PFSK-1 (cell line): ENCODE measurements around the gene SH2D5.

ENCODE experiments used
- FOXP2 ChIP-seq: optimal IDR thresholded peaks from 2 replicates; pipeline ENCODE3; 2011; ENCODE audit warnings: borderline replicate concordance, control low read depth, inconsistent platforms; ENCODE audit not compliant: insufficient read depth; ENCODE audit errors: extremely low read length, extremely low read depth
- POLR2AphosphoS5 ChIP-seq: IDR thresholded peaks from 2 replicates; pipeline ENCODE4 v1.6.1; 2012; ENCODE audit warnings: low read depth, mild to moderate bottlenecking, control low read depth, low read length, moderate library complexity
- REST ChIP-seq, 2 experiments: IDR thresholded peaks; 2 replicates each; pipeline versions ENCODE4 v1.6.1 to v1.8.0; 2011 to 2012; ENCODE audit warnings: low read depth in 2 of 2, low read length in 2 of 2, control low read depth in 1 of 2, inconsistent platforms in 1 of 2, mild to moderate bottlenecking in 1 of 2, moderate library complexity in 1 of 2; ENCODE audit not compliant: insufficient read depth in 1 of 2
- SIN3A ChIP-seq: IDR thresholded peaks from 2 replicates; pipeline ENCODE4 v1.6.1; 2012; ENCODE audit warnings: mild to moderate bottlenecking, low read length, moderate library complexity, borderline replicate concordance; ENCODE audit not compliant: insufficient read depth
- TAF1 ChIP-seq: IDR thresholded peaks from 2 replicates; pipeline ENCODE4 v1.6.1; 2012; ENCODE audit warnings: low read length, control low read depth, borderline replicate concordance; ENCODE audit not compliant: insufficient read depth

- TF ChIP-seq POLR2AphosphoS5, result no peak
- TF ChIP-seq REST (IDR thresholded peaks at IDR 0.05; ENCODE audit: insufficient read depth in 1 of 2, low read depth in 2 of 2, low read length in 2 of 2), result no peak
- no peak for TF ChIP-seq SIN3A
- TF ChIP-seq TAF1, result no peak
- no peak for TF ChIP-seq FOXP2
Observed at GRCh38 chr1:20695515-20695914, 37.0 kb downstream of the SH2D5 start.
